Colon (tissue), 2 donors: ENCODE results near the gene ZNF280A.
"Not testable (repeated sequence)": the region's sequence is repeated elsewhere in the genome, so short reads cannot be mapped to it uniquely, and the experiment has no call there.

ENCODE experiments used
- FAIRE-seq: peaks from 2 replicates; lab custom pipeline; 2012; peaks lifted over from hg19 to GRCh38; lab: Jason Lieb, UNC
- donor health status: control.
- donor health status: control.

ZNF280A gene

DNA sequence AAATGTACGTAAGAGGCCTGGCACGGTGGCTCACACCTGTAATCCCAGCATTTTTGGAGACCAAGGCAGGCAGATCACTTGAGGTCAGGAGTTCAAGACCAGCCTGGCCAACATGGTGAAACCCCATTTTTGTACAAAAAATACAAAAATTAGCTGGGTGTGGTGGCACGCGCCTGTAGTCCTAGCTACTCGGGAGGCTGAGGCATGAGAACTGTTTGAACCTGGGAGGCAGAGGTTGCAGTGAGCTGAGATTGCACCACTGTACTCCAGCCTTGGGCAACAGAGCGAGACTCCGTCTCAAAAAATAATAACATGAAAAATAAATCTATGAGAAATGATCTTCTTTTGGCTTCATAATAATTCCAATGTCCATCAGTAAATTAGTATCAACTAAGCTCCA lies 9.2 kb downstream of the ZNF280A start:
- FAIRE-seq, result not testable (repeated sequence)

DNA sequence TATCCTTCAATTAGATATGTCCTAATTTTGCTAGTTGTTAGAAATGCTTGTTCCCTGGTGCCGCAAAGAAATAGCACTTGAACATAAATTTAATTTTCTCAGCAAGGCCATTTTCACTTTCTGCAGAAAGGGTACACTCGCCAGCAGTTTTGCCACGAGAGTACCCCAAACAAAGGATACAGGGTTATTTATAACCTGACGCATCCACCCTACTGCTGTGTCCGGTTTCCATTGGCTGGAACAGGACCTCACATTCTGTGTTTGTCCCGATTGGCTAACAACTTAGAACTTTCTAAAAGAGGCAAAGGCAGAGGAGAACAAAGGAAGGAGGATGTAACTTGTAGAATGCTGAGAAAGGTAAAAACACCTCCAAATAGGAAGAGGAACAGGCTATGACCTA lies 10.2 kb downstream of the ZNF280A start:
- FAIRE-seq, result not testable (repeated sequence)

DNA sequence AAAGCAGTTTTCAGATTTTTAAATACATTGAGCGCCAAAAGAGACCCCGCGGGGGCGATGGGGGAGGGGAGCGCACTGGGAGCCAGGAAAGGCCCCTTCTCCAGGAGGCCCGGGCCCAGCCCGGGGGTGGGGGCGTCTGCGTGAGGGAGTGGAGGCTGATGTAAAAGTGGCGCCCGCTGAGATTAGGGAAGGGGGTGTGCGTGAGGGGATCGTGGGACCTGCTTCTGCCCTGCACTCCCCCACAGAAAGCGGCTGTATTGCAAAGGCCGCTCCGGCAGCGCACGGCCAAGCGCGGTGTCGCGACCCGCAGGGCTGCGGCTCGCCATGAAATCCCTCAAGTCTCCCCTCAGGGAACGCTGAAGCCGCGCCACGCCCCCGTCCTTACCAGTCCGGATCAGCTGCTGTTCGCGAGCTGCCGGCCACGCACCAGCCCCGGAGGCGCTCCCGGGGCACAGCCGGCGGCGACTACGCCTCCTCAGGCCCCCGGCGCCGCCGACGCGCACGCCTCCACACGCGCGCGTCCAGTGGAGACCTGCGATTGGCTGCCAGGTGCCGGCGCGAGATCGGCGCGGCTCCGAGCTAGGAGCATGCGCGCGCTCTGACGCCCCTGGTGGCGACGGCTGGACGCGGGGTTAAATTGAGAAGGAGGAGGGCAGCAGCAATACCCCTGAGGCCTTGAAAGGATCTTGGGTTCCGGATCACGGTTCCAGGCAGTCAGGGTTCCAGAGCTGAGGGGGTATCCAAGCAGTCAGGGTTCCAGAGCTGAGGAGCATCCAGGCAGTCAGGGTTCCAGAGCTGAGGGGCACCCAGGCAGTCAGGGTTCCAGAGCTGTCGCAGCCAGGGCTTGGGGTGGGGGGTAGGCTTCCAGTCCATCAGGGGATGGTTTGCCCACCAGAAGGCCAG lies 11.5 kb downstream of the ZNF280A start, which contains the start of gene ZNF280B:
Gene ZNF280B (minus strand): TSS at position 469 of the 903 bp plus-strand sequence. CDS start 19,344 bp downstream, outside the sequence.
- no peak for FAIRE-seq

DNA sequence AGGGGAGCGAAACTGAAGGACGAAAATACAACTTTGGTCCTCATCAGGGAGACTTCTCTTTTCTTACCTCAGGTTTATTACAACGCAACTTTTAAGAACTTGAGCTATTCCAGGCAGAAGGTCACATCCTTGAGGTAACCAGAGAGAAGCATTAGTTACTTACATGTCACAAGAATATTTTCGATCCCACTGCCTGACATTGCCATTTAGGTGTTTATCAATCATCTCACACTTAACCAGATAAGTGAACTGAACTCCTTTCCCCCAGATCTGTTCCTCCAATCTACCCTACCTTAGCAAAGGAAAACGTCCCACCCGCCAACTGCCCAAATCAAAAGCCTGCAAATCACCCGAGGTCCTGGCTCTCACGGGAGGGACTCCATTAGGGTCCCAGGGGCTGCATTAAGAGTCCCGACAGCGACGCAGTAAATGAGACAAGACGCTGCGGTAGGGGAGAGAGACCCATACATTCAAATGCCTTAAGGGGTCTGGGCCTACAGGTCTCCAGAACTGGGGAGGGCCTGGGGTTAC lies 12.3 kb downstream of the ZNF280A start:
- no peak for FAIRE-seq

DNA sequence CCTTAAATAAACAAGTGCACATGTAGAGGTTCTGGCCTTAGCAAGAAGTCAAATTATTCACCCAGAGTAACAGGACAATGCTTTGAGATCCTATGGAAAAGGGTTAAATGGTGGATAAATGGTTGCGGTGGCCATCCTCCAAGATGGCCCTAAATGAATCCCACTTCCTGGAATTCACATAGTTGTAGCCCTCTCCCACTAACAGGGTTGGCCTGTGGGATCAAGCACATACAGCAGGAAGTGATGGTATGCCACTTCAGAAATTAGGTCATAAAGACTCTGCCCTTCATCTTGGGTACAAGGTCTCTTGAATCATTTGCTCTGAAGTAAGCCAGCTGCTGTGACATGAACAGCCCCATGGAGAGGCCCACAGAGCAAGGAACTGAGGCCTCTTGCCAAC lies 13.3 kb downstream of the ZNF280A start:
- no peak for FAIRE-seq

DNA sequence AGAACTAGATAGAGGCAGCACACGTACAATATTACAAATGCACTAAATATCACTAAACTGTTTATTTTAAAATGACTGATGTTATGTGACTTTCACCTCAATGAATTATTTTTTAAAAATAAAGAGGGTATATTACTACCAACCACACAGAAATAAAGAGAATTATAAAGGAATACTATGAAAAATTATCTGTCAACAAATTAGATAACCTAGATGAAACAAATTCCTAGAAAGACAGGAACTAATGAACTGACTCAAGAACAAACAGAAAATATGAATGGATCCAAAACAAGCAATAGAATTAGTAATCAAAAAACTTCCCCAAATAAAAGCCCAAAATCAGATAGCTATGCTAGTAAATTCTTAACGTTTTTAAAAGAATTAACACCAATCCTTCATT lies 21.8 kb downstream of the ZNF280A start:
- no peak for FAIRE-seq

DNA sequence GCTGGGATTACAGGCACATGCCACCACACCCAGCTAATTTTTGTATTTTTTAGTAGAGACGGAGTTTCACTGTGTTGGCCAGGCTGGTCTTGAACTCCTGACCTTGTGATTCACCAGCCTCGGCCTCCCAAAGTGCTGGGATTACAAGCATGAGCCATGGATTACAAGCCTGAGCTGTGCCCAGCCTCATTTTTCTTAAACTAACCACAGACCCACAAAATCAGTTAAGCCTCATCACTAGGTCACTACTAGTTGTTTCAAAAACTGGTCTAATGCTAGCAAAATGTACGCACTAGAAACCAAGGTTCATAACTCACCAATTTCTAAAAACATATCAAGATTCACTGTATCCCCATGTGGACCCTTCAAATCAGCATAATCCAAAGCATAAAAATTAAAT lies 28.5 kb downstream of the ZNF280A start:
- not testable (repeated sequence) for FAIRE-seq

DNA sequence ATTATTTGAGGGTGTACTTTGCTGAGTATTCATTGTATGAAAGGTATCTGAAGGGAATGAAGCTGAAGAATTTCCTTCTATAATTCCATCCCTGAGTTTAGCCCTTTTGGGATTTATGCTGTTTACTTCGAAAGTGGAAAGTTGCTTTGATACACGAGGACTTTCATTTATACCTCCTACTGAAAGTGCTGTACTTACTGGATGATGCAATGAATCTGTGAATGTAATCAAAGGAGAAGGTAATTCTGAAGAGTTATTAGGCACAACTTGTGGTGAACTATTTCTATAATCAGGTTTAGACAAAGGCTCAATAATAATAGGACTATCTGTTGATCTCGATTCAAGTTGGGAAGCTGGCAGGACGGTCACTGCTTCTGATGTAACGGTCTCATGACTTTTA lies 31.3 kb downstream of the ZNF280A start:
- no peak for FAIRE-seq

DNA sequence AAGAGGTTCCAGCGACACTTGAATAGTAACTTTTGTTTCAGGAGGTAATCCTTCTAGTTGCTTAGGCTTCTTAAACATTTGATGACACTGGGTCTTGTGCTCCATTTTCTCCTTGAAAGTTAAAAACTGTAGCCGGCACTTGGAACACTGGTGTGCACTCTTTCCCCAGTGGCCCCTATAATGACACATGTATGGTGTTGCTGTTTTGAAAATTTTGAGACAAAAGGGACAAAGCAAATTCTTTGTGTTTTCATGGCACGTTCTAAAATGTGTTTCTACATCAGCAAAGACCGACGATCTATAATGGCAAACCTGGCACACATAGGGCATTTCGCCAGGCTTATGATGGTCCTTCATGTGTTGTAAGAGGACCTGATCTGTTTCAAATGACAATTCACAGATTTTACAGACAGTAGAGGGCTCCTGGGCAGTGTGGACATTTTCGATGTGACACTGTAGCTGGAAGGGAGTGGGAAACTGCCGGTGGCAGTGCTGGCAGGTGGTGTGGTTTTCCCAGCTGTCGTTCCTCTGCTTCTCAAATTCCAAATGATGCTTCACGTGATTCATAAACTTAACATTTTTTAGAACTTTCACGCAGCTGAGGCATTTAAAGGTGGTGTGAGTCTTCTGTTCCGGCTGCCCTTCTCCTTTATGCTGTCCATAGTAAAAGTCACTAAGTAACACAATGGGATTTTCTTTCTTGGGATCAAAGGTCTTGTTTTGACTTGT lies 32.0 kb downstream of the ZNF280A start:
- FAIRE-seq, result no peak

DNA sequence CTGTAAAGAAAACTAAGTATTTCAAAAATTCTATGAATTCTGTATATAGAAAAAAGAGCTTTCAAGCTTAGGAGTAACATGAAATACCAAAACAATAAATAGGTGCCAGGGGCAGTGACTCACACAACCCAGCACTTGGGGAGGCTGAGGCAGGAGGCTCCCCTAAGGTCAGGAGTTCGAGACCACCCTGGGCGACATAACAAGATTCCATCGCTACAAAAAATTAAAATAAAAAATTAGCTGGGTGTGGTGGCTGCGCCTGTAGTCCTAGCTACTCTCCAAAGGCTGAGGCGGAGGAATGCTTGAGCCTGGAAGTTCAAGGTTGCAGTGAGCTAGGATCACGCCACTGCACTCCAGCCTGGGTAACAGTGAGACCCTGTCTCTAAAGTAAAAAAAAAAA lies 33.0 kb downstream of the ZNF280A start:
- FAIRE-seq, result no peak

DNA sequence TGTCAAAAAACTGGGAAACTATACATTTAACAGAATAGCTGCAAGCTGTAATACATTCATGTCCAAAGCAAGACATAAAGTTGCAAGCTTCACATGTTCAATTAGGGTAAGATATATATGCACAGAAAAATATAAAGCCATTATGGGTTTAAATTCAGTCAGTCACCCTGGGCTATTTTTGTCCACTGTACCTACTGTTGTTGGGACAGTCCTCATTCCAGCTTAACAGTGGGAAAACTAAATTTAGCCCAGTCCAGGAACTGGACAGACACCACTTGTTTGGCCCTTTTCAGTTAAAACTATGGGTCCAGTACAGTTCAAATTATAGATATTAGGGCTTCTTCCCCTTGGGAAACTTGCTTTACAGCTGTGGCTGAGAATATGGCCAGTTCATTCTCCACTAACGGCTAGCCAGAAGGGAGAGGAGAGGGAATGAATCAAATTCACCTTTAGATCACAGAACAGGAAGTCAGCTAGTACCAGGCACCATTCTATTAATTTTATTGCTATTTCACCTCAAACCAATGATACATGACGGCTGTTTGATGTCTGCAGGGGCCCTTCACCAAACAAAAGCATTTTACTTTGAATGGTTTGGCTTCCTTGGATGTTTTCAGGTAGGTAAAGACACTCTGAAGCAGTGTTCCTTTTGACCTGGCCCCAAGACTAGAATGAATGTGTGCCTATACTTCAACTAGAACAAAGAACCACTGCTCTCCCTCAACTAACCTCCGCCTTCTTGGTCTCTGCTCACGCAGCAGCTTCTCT lies 33.8 kb downstream of the ZNF280A start:
- no peak for FAIRE-seq

DNA sequence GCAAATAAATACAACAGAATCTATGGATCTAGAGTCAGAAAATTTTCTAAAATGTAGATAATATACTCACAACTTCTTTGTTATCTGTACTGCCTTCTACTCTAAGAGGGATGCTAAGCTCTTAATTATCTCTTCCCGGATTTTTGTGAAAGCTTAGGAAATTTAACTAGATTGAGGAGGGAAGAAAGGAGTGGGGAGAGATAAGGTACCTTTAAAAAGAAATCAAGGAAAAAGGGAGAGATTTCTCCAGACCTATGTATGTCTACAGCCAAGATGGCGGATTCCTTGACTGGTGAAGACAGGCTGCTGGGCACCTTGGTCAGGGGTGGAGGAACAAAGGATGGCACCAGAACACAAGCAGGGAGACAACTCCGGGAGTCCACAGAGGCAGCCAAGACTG lies 34.5 kb downstream of the ZNF280A start:
- FAIRE-seq, result no peak

DNA sequence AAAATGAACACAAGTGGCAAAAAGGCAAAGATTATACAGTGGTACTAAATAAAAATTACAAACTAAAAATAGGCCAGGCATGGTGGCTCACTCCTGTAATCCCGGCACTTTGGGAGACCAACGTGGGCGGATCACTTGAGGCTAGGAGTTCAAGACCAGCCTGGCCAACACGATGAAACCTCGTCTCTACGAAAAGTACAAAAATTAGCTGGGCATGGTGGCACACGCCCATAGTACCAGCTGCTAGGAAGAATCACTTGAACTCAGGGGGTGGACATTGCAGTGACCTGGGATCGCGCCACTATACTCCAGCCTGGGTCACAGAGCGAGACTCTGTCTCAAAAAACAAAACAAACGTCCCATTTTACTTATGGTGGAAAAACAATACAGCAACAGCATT lies 36.0 kb downstream of the ZNF280A start:
- no peak for FAIRE-seq

DNA sequence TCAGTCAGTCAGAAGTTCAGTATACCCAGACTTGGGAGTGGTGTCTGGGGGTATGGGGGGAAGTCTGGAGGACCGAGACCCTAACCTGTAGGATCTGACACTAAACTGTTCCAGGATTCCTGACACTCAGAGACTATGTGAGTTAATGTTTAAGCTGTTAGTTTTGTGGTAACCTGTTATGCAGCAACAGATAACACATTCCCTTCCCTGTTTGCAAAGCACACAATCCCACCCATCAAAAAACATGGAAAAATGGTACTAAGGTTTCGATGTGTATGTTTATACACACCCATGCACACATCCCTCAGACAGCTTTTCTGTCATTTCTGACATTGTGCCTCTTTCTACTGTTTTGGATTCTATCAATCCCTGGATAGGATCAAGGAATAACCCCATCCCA lies 39.1 kb downstream of the ZNF280A start:
- FAIRE-seq, result no peak

DNA sequence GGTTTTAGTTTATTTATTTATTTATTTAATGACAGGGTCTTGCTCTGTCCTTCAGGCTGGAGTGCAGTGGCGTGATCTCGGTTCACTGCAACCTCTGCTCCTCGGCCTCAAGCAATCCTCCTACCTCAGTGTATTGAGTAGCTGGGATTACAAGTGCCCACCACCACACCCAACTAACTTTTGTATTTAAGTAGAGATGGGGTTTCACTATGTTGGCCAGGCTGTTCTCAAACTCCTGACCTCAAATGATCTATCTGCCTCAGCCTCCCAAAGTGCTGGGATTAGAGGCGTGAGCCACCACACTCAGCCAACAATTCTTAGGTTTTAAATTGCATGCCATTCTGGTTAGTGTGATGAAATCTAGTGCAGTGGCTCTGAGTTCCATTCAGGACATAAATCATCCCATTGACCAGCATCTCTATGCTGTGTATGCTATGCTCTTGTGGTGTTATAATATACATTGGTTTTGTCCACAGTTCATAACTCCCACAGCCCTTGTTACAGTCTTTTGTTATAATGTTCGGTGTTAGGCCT lies 40.0 kb downstream of the ZNF280A start:
- FAIRE-seq, result no peak

DNA sequence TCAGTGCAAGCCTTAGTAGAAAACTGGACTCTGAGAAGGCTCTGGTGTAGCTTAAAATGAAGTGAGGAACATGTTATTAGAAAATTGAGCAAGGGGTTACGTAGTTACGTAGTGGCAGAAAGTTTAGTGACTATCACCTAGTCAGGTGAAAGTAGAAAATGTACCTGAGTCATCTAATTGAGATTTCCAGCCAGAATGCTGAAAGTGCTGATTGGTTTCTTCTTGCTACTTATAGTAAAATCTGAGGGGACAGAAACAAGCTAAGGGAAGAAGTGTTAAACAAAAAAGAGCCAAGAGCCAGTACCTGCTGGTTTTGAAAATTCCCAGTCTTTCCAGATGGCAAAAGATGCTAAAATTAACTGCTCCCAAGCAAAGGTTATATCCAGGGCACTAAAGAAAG lies 41.0 kb downstream of the ZNF280A start:
- FAIRE-seq, result no peak

DNA sequence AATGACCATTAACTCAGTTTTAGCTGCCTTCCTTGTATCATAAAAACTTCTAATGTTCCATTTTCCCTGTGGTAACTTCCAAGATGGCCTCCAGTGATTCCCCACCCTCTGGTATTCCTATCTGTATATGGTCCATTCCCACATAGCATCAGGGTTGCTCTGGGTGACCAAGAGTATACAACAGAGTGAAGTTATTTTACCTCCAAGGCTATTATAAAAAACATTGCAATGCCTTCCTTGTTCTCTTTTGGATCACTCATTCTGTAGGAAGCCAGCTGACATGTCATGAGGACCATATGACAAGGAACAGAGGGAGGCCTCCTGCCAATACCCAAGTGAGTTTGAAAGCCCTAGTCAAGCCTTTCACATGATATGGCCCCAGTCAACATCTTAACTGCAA lies 41.6 kb downstream of the ZNF280A start:
- FAIRE-seq, result no peak

DNA sequence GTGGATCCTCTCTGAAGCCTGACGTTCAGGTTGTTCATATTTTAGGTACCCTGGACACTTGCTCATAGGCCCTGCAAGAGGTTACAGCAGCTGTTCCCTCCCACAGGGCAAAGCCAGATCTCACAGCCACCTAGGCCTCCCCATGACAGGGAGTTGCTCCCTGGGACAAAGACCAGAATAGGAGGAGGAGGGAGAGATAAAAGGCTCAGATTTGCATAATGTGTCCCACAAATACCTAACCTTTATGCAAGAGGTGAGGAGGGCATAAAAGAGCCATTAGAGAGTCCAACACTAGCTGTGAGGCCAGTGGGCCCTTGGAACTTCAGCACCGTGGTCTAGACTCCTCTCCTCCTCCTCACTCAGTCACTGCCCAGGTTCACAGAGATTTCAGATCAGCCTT lies 45.3 kb downstream of the ZNF280A start:
- FAIRE-seq, result no peak

DNA sequence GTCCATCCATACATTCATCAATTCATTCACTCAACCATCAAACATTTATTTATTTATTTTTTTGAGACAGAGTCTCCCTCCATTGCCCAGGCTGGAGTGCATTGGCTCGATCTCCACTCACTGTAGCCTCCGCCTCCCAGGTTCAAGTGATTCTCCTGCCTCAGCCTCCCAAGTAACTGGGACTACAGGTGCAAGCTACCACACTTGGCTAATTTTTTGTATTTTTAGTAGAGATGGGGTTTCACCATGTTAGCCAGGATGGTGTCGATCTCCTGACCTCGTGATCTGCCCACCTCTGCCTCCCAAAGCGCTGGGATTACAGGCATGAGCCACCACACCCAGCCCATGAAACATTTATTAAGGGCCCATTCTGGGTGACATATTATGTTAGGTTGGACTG lies 49.0 kb downstream of the ZNF280A start:
- not testable (repeated sequence) for FAIRE-seq

DNA sequence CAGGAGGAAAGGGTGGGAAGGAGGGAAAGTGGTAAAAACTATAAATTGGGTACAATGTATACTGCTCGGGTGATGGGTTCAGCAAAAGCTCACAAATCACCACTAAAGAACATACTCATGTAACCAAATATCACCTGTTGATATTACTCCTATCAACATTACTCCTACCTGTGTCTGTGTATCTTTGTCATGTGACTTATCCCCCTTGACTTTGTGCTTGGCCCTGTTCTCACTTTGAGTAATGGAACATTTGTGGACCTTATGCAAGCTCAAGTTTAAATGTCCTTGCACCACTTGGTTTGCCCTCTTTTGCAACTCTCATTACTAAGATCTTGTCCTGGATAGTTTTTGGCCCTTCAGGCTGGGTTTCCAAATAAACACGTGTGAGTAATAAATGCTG lies 50.5 kb downstream of the ZNF280A start:
- FAIRE-seq, result no peak

DNA sequence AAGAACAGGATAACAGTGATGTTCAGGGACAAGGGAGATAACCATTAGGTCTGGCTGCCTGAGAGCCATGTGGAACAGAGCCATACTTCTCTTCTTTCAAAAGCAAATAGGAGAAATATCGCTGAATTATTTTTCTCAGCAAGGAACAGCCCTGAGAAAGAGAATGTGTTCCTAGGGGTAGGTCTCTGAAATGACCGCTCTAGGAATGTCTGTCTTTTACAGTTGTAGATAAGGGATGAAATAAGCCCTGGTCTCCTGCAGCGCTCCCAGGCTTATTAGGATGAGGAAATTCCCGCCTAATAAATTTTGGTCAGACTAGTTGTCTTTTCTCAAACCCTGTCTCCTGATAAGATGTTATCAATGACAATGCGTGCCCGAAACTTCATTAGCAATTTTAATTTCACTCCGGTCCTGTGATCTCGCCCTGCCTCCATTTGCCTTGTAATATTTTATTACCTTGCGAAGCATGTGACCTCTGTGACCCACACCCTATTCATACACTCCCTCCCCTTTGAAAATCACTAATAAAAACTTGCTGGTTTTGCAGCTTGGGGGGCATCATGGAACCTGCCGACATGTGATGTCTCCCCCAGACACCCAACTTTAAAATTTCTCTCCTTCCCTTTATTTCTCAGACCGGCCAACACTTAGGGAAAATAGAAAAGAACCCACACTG lies 51.1 kb downstream of the ZNF280A start:
- FAIRE-seq, result not testable (repeated sequence)
